ENCODE results near the gene RUNX1.

DNA sequence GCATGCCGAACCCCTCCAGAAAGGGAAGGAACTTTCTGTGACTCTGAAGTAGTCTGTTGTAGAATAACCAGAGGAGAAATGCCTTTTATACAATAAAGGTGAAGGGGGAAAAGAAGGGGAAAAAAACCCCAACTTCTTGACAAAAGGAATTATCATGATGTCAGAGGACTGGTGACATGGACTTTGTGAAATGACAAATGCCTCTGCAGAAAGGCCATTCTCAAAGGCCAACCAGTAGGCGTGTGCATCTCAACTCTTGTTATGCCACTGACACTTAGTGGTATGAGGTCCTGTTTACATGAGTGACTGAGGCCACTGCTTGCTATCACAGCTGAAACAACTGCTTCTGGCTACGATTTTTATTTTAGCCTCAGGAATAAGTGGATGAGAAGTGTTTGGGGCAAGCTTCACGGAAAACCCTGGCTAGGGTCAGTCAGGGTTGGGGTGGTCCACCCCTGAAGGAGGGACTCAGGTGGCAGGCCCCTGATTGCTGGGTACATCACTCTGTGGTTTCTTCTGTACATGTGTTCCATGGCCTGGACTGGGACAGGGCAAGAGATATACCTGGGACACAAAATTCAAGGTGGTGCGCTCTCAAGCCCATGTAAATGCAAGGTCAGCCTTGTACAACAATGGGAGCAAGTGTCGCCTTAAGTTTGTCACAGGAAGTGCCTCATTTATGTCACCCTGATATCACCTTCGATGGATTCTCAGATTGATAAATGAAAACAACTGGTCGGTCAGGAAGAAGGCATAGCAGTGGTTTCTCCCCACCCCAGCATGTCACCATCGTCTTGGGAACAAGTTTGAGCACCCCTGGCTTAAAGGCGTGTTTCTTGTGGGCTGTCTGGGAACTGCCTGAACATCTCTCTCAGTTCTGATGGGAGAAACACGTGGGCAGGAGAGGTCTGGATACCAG is 12.4 kb downstream of the RUNX1 start:
- no peak for TF ChIP-seq RUNX3 (IDR thresholded peaks at IDR 0.05; ENCODE audit: low read length)
- no peak for TF ChIP-seq CTCF (IDR thresholded peaks at IDR 0.05 in 2 of 3, conservative IDR thresholded peaks at IDR 0.05 in 1 of 3; ENCODE audit: control insufficient read depth in 2 of 3, extremely low read depth in 1 of 3, insufficient read depth in 1 of 3, low read depth in 3 of 3, low read length in 3 of 3)
- no peak for TF ChIP-seq EP300 (IDR thresholded peaks at IDR 0.05; ENCODE audit: borderline replicate concordance in 1 of 2, control insufficient read depth in 1 of 2, low read depth in 2 of 2, low read length in 2 of 2)
- TF ChIP-seq ZNF274 (IDR thresholded peaks at IDR 0.05; ENCODE audit: insufficient read depth, insufficient read length) = no peak

Data from GM12878 (cell line).